Activated T-cell treated with anti-CD3 and anti-CD28 coated beads for 4 hours (primary cell): Measurements from ENCODE around the gene CCDC200.
"Not testable (repeated sequence)": the region's sequence is repeated elsewhere in the genome, so short reads cannot be mapped to it uniquely, and the experiment has no call there.

Experiments
- DNase-seq: peaks from one replicate; pipeline ENCODE4 v3.0.0-alpha.2; 2020

Gene CCDC200

GRCh38 chr17:43228020-43228782 is at the start of gene CCDC200:
Gene CCDC200 (minus strand): TSS chr17:43228623. CDS start chr17:43228554, 69 bp downstream.
- DNase-seq = not testable (repeated sequence)

DNA sequence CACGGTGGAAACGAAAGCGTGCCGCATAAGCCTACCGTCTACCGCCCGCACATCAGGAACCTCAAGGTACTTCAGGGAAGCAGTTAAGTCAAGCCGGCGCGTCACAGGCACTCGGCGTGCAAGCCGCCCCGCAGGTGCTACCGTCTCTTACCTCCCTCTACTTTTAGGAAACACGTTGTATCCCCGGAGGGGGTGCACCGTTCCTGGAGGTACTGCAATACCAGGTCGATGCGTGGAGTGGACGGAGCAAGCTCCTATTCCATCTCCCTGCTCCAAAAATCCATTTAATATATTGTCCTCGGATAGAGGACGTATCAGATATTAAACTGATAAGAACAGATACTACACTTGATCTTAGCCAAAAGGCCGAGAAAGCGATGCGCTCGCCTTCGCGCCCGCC is 44.5 kb upstream of the CCDC200 start:
- not testable (repeated sequence) for DNase-seq

DNA sequence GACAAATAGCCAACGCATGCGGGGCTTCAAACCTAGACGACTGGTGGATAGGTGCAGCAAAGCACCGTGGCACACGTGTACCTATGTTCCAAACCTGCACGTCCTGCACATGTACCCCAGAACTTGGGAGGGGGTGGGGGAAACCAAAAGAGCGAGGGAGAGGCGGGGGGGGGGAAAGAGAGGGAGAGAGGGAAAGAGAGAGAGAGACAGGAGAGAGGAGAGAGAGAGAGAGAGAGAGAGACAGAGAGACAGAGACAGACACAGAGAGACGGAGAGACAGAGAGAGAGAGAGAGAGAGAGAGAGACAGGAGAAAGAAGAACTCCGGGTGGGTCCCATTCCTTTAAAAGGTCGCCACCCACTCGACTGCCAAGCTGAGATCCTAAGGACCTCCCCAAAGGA is 44.1 kb upstream of the CCDC200 start:
- DNase-seq = not testable (repeated sequence)

DNA sequence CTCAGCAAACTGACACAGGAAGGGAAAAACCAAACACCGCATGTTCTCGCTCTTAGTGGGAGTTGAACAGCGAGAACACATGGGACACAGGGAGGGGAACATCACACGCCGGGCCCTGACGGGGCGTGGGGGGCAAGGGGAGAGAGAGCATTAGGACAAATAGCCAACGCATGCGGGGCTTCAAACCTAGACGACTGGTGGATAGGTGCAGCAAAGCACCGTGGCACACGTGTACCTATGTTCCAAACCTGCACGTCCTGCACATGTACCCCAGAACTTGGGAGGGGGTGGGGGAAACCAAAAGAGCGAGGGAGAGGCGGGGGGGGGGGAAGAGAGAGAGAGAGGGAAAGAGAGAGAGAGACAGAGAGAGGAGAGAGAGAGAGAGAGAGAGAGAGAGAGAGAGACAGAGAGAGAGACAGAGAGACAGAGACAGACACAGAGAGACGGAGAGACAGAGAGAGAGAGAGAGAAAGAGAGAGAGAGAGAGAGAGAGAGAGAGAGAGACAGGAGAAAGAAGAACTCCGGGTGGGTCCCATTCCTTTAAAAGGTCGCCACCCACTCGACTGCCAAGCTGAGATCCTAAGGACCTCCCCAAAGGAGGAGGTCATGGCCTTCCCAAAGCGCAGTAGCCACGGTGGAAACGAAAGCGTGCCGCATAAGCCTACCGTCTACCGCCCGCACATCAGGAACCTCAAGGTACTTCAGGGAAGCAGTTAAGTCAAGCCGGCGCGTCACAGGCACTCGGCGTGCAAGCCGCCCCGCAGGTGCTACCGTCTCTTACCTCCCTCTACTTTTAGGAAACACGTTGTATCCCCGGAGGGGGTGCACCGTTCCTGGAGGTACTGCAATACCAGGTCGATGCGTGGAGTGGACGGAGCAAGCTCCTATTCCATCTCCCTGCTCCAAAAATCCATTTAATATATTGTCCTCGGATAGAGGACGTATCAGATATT is 42.4 kb upstream of the CCDC200 start:
- DNase-seq = not testable (repeated sequence)

DNA sequence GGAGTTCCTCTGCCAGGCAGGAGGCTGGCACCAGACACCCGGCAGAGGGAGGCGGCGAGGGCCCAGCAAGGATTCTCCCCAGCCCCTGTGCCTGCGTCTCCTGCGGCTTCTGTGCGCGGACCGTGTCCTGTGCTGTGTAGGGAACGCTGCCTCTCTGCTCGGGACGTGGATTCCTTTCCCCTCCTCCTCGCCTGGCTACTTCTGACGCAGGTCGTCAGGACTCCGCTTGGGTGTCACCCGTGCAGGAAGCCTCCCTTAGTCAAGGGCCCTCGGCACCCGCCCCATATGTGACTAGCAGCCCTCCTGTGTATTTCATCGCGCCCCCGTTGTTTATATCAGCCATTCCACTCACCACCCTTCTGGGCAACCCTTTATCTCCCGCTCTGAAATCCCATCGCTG is 18.0 kb upstream of the CCDC200 start:
- DNase-seq = not testable (repeated sequence)

DNA sequence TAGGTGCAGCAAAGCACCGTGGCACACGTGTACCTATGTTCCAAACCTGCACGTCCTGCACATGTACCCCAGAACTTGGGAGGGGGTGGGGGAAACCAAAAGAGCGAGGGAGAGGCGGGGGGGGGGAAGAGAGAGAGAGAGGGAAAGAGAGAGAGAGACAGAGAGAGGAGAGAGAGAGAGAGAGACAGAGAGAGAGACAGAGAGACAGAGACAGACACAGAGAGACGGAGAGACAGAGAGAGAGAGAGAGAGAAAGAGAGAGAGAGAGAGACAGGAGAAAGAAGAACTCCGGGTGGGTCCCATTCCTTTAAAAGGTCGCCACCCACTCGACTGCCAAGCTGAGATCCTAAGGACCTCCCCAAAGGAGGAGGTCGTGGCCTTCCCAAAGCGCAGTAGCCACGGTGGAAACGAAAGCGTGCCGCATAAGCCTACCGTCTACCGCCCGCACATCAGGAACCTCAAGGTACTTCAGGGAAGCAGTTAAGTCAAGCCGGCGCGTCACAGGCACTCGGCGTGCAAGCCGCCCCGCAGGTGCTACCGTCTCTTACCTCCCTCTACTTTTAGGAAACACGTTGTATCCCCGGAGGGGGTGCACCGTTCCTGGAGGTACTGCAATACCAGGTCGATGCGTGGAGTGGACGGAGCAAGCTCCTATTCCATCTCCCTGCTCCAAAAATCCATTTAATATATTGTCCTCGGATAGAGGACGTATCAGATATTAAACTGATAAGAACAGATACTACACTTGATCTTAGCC is 12.4 kb upstream of the CCDC200 start:
- not testable (repeated sequence) for DNase-seq

- DNase-seq = not testable (repeated sequence)
Observed at GRCh38 chr17:43239597-43239996, 11.2 kb upstream of the CCDC200 start.

GRCh38 chr17:43233877-43234276 is 5.5 kb upstream of the CCDC200 start, which contains the start of gene RNU2-1:
Gene RNU2-1 (minus strand): TSS chr17:43233977.
- not testable (repeated sequence) for DNase-seq

DNA sequence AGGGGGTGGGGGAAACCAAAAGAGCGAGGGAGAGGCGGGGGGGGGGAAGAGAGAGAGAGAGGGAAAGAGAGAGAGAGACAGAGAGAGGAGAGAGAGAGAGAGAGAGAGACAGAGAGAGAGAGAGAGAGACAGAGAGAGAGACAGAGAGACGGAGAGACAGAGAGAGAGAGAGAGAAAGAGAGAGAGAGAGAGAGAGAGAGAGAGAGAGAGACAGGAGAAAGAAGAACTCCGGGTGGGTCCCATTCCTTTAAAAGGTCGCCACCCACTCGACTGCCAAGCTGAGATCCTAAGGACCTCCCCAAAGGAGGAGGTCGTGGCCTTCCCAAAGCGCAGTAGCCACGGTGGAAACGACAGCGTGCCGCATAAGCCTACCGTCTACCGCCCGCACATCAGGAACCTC is 4.8 kb upstream of the CCDC200 start:
- DNase-seq = not testable (repeated sequence)

- not testable (repeated sequence) for DNase-seq
Observed at GRCh38 chr17:43232021-43232699, 3.7 kb upstream of the CCDC200 start.

- DNase-seq = not testable (repeated sequence)
Observed at GRCh38 chr17:43231205-43232020, 3.0 kb upstream of the CCDC200 start.

DNA sequence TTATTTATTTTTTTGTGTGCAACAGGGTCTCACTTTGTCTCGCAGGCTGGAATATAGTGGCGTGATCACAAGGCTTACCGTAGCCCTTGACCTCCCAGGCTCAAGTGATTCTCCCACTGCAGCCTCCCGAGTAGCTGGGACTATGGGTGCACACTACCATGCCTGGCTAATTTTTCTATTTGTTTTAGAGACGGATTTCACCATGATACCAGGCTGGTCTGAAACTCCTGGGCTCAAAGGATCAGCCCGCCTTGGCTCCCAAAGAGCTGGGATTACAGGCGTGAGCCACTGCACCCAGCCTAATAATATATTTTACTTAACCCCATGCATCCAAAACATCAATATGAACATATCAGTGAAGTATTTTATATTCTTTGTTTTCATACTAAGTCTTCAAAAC is 2.0 kb downstream of the CCDC200 start:
- no peak for DNase-seq

DNA sequence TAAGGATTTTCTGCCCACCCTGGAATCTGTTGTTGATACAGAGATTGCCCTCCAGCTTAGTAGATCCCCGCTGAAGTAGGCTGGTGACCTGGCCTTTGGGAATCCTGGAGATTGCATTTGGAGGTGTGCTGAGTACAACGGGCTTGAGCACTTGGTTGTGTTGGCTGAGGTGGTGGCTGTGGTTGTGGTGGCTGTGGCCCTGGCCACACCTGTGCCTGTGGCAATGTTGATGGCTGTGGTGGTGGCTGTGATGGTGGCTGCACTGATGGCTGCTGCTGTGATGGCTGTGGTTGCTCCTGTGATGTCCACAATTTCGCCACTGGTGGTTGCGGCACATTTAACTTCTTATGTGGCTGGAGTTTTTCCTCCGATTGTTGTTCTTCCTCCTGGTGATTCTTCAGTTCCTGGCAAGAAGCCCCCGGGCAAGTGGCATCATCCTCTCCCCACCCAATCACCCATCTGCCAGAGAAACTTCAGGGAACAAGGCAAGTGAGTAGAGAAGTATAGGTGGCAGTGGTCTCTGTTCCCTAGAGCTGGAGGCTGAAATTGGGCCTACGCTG is 4.2 kb downstream of the CCDC200 start:
- DNase-seq = no peak

- no peak for DNase-seq
Observed at GRCh38 chr17:43220511-43221125, 7.8 kb downstream of the CCDC200 start.

DNA sequence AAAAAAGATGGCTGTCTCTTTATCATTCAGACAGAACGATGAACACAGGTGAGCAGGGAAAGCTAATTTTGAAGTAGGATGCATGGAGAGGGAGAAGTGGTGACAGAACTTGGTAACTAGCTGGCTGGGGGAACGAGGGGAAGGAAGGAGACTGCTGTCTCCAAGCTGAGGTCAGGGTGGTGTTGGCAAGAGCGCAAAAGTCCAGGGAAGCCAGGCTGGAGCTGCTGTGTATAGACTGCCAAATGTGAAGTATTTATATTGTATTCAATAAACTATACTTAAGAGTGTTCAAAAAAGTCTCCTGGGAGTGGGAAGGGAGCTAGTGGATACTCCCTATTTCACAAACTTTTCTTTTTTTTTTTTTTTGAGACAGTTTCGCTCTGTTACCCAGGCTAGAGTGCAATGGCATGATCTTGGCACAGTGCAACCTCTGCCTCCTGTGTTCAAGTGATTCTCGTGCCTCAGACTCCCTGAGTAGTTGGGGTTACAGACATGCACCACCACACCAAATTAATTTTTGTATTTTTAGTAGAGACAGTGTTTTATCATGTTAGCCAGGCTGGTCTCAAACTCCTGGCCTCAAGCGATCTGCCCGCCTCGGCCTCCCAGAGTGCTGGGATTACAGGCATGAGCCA is 8.6 kb downstream of the CCDC200 start:
- DNase-seq = no peak

DNA sequence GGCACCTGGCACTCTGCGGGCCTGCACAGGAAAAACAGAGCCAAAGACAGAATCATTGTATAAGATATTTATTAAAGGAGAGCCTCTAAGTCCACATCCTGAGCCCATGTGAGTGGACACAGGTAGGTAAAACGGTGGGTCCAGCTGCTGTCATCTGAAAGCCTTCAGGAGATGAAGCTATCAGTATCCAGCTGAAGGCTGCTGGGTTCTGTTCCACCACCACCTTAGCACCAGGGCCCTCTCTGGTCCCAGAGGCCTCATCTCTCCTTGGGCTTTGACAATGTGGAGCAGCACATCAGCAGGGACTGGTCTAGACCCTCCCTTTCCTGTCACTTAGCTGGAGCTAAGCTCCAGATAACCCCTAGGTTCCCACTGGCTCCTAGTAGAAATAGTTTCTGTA is 9.4 kb downstream of the CCDC200 start:
- no peak for DNase-seq

DNA sequence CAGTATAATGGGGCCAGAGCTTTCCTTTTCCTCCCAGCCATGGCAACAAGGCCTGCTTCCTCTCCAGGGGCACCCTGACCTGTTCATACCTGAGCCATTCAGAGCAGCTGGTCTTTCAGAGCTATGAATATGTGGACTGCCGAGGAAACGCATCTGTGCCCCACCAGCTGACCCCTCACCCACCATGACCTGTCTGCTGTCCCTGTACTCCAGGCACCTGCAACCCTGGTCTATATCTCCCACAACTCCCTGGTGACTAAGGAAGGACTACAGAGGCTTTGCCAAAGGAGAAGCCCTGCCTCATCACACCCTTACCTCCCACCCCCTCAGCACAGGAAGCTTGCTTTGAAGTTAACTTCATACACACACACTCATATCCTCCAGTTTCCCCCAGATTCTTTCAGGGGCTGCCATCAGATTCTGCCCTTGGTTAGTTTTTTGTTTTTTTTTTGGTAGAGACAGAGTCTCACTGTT is 10.8 kb downstream of the CCDC200 start:
- DNase-seq = peak; percentile 18

- DNase-seq = no peak
Observed at GRCh38 chr17:43216762-43217613, 11.4 kb downstream of the CCDC200 start.

DNA sequence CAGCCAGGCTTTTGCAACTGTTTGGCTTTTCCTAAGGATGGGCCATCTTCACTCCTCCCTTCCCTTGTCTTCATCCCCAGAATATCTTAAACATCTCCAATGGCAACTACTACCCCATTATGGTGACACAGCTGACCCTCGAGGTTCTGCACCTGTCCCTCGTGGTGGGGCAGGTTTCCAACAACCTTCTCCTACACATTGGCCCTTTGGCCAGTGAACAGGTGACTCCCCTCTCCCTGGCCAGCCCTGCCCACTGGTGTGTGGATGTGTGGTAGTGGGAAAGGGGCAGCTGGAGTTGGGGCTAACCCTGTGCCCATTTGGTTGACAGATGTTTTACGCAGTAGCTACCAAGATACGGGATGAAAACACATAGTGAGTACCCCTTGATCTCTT is 12.1 kb downstream of the CCDC200 start:
- DNase-seq = no peak
